ENCODE measurements around the gene DPH2.

GRCh38 chr1:43953361-43953760 is 16.4 kb upstream of the DPH2 start:
- TF ChIP-seq CTCF (IDR thresholded peaks at IDR 0.05) (no peak), POLR2A (IDR thresholded peaks at IDR 0.05) (no peak)

Measured in thyroid gland (tissue), 4 donors.